H1 (cell line): ENCODE measurements around the gene MPPED2. TPM values are rescaled to one million over a fixed set of nuclear protein-coding genes. Genes with fewer than 3 reads are reported as not detected.

Experiments used
- CHD2 ChIP-seq: IDR thresholded peaks from 2 replicates; pipeline ENCODE4 v1.6.1; 2012; ENCODE audit warnings: low read length, improper control_type of control experiment
- CREB1 ChIP-seq: IDR thresholded peaks from 2 replicates; pipeline ENCODE4 v1.6.1; 2012; ENCODE audit warnings: inconsistent platforms
- GTF2F1 ChIP-seq: IDR thresholded peaks from 2 replicates; pipeline ENCODE4 v1.6.1; 2012; ENCODE audit warnings: low read depth, low read length, improper control_type of control experiment, borderline replicate concordance
- HDAC6 ChIP-seq: IDR thresholded peaks from one replicate; pipeline ENCODE4 v1.7.1; 2012; ENCODE audit warnings: low read depth, mild to moderate bottlenecking, inconsistent platforms, low read length, moderate library complexity
- NANOG ChIP-seq: IDR thresholded peaks from 2 replicates; pipeline ENCODE4 v1.6.1; 2011; ENCODE audit warnings: low read length, low read depth, mild to moderate bottlenecking, inconsistent platforms; ENCODE audit not compliant: insufficient read depth, poor library complexity, severe bottlenecking
- RNF2 ChIP-seq: fragments of 200-900, 300-1000 bp; sonication (generic); IDR thresholded peaks from 2 replicates; pipeline ENCODE4 v1.7.1; 2016; ENCODE audit warnings: borderline replicate concordance, low read depth, mild to moderate bottlenecking, antibody characterized with exemption, low read length; ENCODE audit not compliant: poor library complexity, severe bottlenecking; ENCODE audit errors: missing control alignments
- SP1 ChIP-seq: IDR thresholded peaks from 2 replicates; pipeline ENCODE4 v1.6.1; 2011; ENCODE audit warnings: low read depth, low read length
- SRF ChIP-seq: IDR thresholded peaks from 2 replicates; pipeline ENCODE4 v1.6.1; 2011; ENCODE audit warnings: mild to moderate bottlenecking, low read depth, low read length, moderate library complexity
- TBP ChIP-seq: IDR thresholded peaks from 2 replicates; pipeline ENCODE4 v1.6.1; 2011; ENCODE audit warnings: low read depth, low read length, improper control_type of control experiment
- polyA plus RNA-seq, 7 experiments: library from polyadenylated mRNA; depleted of rRNA in 3 of 7; stranded (reverse) in 5 of 7; unstranded in 2 of 7; fragments of >200 nt in 5 of 7; fragments of 200-250 nt in 2 of 7; gene quantifications; 1 replicate in 5 of 7; 2 replicates in 1 of 7; 4 replicates in 1 of 7; pipeline versions ENCODE4 v1.2.1 to v1.2.3, GENCODE V29; 2011 to 2013; ENCODE audit warnings: missing spikeins in 2 of 7, mixed read lengths in 2 of 7
- total RNA-seq: library from RNA; stranded (reverse); fragmentation: NEBNext Ultra II Directional; extraction: Animal tissue kit (Norgen Biotek cat#: 25700); gene quantifications from 2 replicates; pipeline ENCODE4 v1.2.1, GENCODE V29; 2021

Gene MPPED2
- total and polyA plus RNA-seq, 2 of the 8 experiments (the other 6 are each of a cell fraction or from before 2014, with no cell fraction given), result 1.3 to 3.5 TPM

- TF ChIP-seq GTF2F1 (no peak), RNF2 (no peak), SRF (no peak), CREB1 (no peak), NANOG (no peak), SP1 (no peak), HDAC6 (no peak), CHD2 (no peak), TBP (no peak)
These were observed 98.8 kb downstream of the MPPED2 start (continued) for GRCh38 chr11:30487200-30487898.
